HCT116 (cell line): Measurements from ENCODE around the gene JAM3. TPM values are rescaled to one million over a fixed set of nuclear protein-coding genes. Genes with fewer than 3 reads are reported as not detected.

Experiments used
- ATAC-seq: fragments of 200-7000 bp; cut with Tn5 transposase; 2 replicates; pipeline ENCODE4 v1.9.1; 2020; ENCODE audit warnings: mild to moderate bottlenecking, moderate library complexity
- BruUV-seq: library from RNA; stranded (reverse); fragments of 400-500 nt; replicated peaks from 2 replicates; lab custom pipeline; 2021; lab: Mats Ljungman, UMichigan
- CTCF ChIA-PET: fragments of 300-600 bp; sonication (Branson Sonifier 250); formaldehyde crosslinking; loops from one replicate; lab custom pipeline; 2021; ENCODE audit warnings: antibody characterized with exemption; lab: Charles Lee
- POLR2A ChIA-PET: fragments of 300-600, 350-600 bp; sonication (Branson Sonifier 250); formaldehyde crosslinking; loops from one replicate; lab custom pipeline; 2021; ENCODE audit warnings: antibody characterized with exemption; lab: Charles Lee
- RAD21 ChIA-PET, 2 experiments: fragments of 300-600 bp; sonication (Branson Sonifier 250); formaldehyde crosslinking; loops; one replicate each; lab custom pipeline; 2023; ENCODE audit warnings: low total read pairs in 2 of 2; ENCODE audit not compliant: uncharacterized antibody in 2 of 2, unreplicated experiment in 2 of 2, low non-redundant PET in 1 of 2; lab: Charles Lee
- DNase-seq: peaks from one replicate; pipeline ENCODE4 v3.0.0-alpha.2; 2010; ENCODE audit warnings: low read depth, low spot score
- H2AFZ ChIP-seq: fragments of 200-600 bp; shearing (Covaris generic), sonication (generic); 2 replicates; pipeline ENCODE4 v1.6.1; 2017; ENCODE audit warnings: low read depth, mixed run types, mixed read lengths, antibody characterized with exemption, low read length; ENCODE audit not compliant: poor library complexity, severe bottlenecking
- H3K27ac ChIP-seq: 2 replicates; pipeline ENCODE4 v1.5.1; 2012; ENCODE audit warnings: low read depth, low read length
- H3K27me3 ChIP-seq: fragments of 200-600 bp; sonication (generic); 2 replicates; pipeline ENCODE4 v1.6.1; 2016; ENCODE audit warnings: mixed run types, low read length, mixed read lengths; ENCODE audit not compliant: insufficient read depth
- H3K36me3 ChIP-seq, 2 experiments: fragments of 200-500 bp in 1 of 2; fragments of 200-600 bp in 1 of 2; sonication (Bioruptor generic) in 1 of 2; sonication (generic) in 1 of 2; 2 replicates each; pipeline versions ENCODE4 v1.5.1 to v1.6.1; 2014 to 2016; ENCODE audit warnings: low read length in 2 of 2, inconsistent platforms in 1 of 2, mixed read lengths in 1 of 2, mixed run types in 1 of 2; ENCODE audit not compliant: insufficient read depth in 2 of 2, control insufficient read depth in 1 of 2
- H3K4me1 ChIP-seq, 2 experiments: fragments of 200-600 bp in 1 of 2; sonication (generic) in 1 of 2; 2 replicates each; pipeline versions ENCODE4 v1.5.1 to v1.6.1; 2012 to 2017; ENCODE audit warnings: low read length in 2 of 2, inconsistent platforms in 1 of 2, mild to moderate bottlenecking in 1 of 2, mixed read lengths in 1 of 2, mixed run types in 1 of 2, moderate library complexity in 1 of 2; ENCODE audit not compliant: insufficient read depth in 2 of 2, control insufficient read depth in 1 of 2
- H3K4me2 ChIP-seq: fragments of 200-600 bp; sonication (generic); 2 replicates; pipeline ENCODE4 v1.6.1; 2017; ENCODE audit warnings: mixed run types, low read length, mixed read lengths
- H3K4me3 ChIP-seq, 2 experiments: fragments of 200-600 bp in 1 of 2; sonication (generic) in 1 of 2; replicated peaks in 1 of 2; 2 replicates each; pipeline ENCODE4 v1.5.1; 2011 to 2016; ENCODE audit warnings: low read length in 2 of 2, control low read depth in 1 of 2, low read depth in 1 of 2, mild to moderate bottlenecking in 1 of 2, mixed read lengths in 1 of 2, mixed run types in 1 of 2
- H3K79me2 ChIP-seq: fragments of 200-600 bp; sonication (generic); 2 replicates; pipeline ENCODE4 v1.6.1; 2017; ENCODE audit warnings: mild to moderate bottlenecking, mixed run types, low read length, moderate library complexity, mixed read lengths; ENCODE audit not compliant: insufficient read depth
- H3K9ac ChIP-seq: fragments of 200-600 bp; sonication (generic); 2 replicates; pipeline ENCODE4 v1.6.1; 2016; ENCODE audit warnings: low read length, mixed read lengths
- H3K9me2 ChIP-seq: fragments of 200-600 bp; sonication (generic), shearing (Covaris generic); 2 replicates; pipeline ENCODE4 v1.6.1; 2017; ENCODE audit warnings: mixed run types, mild to moderate bottlenecking, moderate library complexity; ENCODE audit not compliant: insufficient read depth
- H3K9me3 ChIP-seq, 2 experiments: fragments of 200-500 bp in 1 of 2; fragments of 200-600 bp in 1 of 2; sonication (Bioruptor generic) in 1 of 2; sonication (generic) in 1 of 2; 2 replicates each; pipeline ENCODE4 v1.6.1; 2014 to 2017; ENCODE audit warnings: low read length in 2 of 2, mixed read lengths in 2 of 2, inconsistent platforms in 1 of 2, low read depth in 1 of 2, mild to moderate bottlenecking in 1 of 2, mixed run types in 1 of 2, moderate library complexity in 1 of 2; ENCODE audit not compliant: control insufficient read depth in 1 of 2, insufficient read depth in 1 of 2
- H4K20me1 ChIP-seq: fragments of 200-600 bp; sonication (generic), shearing (Covaris generic); 2 replicates; pipeline ENCODE4 v1.6.1; 2017; ENCODE audit warnings: mixed run types, mild to moderate bottlenecking, moderate library complexity; ENCODE audit not compliant: insufficient read depth
- ATF3 ChIP-seq: IDR thresholded peaks from 2 replicates; pipeline ENCODE4 v1.6.1; 2012
- CEBPB ChIP-seq: IDR thresholded peaks from 2 replicates; pipeline ENCODE4 v1.6.1; 2012; ENCODE audit warnings: low read depth
- FOSL1 ChIP-seq: IDR thresholded peaks from 2 replicates; pipeline ENCODE4 v1.6.1; 2012; ENCODE audit warnings: low read depth
- YY1 ChIP-seq: IDR thresholded peaks from 2 replicates; pipeline ENCODE4 v1.6.1; 2011; ENCODE audit warnings: low read length, low read depth, moderate library complexity, mild to moderate bottlenecking; ENCODE audit not compliant: insufficient replicate concordance; ENCODE audit errors: extremely low read depth
- ZFX ChIP-seq: fragments of 450-650 bp; IDR thresholded peaks from 2 replicates; pipeline ENCODE4 v1.6.1; 2017
- intact Hi-C: fragments of 100-400 bp; cut with micrococcal nuclease; formaldehyde crosslinking; loops from 2 replicates; pipeline ENCODE4 v1.10.0; 2022
- total RNA-seq: library from RNA; stranded (reverse); gene quantifications from one replicate; pipeline ENCODE4 v1.2.1, GENCODE V29; 2021; ENCODE audit not compliant: unreplicated experiment
- TF ChIP-seq, protein P1 (sequence below): IDR thresholded peaks from 2 replicates; pipeline ENCODE4 v1.6.1; 2012

The JAM3 gene
- total RNA-seq, 1 experiment from 2014 or later = 0.25 TPM

DNA sequence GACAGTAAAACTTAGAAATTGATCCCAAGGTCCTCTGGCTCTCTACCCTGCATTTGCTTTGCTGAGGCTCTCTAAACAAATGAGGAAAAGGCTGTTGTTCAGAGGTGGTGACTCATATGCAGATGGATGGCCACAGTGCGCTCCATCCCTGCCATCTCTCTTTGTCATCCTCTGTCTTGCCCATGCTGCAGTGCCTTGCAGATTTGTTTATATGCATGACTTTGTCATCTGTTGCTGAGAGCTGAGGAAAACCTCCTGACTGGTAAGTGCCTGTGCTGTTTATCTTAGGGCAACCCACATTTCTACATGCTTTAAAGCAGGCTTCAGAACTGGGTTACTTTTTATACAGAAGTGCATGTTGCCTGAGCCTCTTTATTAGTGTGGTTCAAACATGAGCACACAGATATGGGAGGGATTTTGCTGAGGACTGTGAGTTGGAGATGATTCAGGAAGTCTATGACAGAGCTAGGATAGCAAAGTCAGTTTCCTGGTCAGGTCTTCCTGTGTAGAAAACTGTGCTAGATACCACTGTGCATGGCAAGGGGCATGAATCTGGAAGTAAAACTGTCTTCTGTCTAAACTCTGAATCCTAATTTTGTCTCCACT lies 57.4 kb downstream of the JAM3 start:
- Histone ChIP-seq H4K20me1 (no peaks in the 10 kb centered on the region), H3K9me3 (peaks cover 0 to under 1% of the 10 kb centered on the region in 2 experiments; a peak in 2 of 4 replicates), H3K9ac (no peak overlapping the region), H3K36me3 (no peaks in the 10 kb centered on the region), H3K4me3 (no peak overlapping the region), H3K4me2 (no peak overlapping the region), H3K79me2 (no peaks in the 10 kb centered on the region), H3K27me3 (peaks cover 43% of the 10 kb centered on the region), H2AFZ (no peak overlapping the region), H3K27ac (no peak overlapping the region), H3K4me1 (no peaks in the 10 kb centered on the region), H3K9me2 (no peaks in the 10 kb centered on the region)
- TF ChIP-seq YY1 (no peak), FOSL1 (no peak)
- RAD21 ChIA-PET = no interaction called here
- DNase-seq = no peak
- no peak for ATAC-seq
- intact Hi-C loops = no loop called here
- POLR2A ChIA-PET = no interaction called here
- BruUV-seq = no TSS peak
- CTCF ChIA-PET = interaction anchor here (1.7 kb wide), 1 partner anchor 76 kb away, joined by 4 read pairs; no protein-coding TSS in a partner anchor

DNA sequence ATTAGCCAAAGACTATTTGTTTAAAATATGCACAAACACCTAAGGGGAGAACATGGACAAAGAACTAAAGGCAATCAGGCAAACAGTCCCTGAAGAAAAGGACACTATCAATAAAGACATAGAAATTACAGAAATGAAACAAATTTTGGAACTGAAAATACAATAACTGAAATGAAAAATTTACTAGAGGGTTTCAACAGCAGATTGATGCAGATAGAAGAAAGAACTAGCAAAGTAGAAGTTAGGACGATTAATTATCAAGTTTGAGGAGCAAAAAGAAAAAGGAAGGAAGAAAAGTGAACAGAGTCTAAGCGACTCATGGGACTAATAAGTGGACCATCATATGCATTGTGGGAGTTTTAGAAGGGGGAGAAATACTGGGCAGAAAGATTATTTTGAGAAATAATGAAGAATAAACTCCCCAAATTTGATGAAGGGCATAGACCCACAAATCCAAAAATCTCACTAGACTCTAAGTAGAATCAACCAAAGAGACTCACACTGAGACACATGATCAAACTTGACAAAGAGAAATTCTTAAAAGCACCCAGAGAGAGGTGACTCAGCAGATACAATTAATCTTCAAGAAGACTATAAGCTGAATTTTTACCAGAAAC lies 62.9 kb downstream of the JAM3 start:
- ChIA-PET RAD21 (no interaction called here), POLR2A (no interaction called here), CTCF (no interaction called here)
- H4K20me1 ChIP-seq = no peaks in the 10 kb centered on the region
- H3K4me3 ChIP-seq = no peak overlapping the region
- no peak overlapping the region for H3K4me2 ChIP-seq
- H3K36me3 ChIP-seq = no peaks in the 10 kb centered on the region
- no peak overlapping the region for H3K9ac ChIP-seq
- intact Hi-C loops = no loop called here
- no peaks in the 10 kb centered on the region for H3K9me2 ChIP-seq
- no peak for DNase-seq
- peaks cover 15% of the 10 kb centered on the region for H3K27me3 ChIP-seq
- ATAC-seq = no peak
- H3K79me2 ChIP-seq = no peaks in the 10 kb centered on the region
- H3K9me3 ChIP-seq = peaks cover 0 to 8% of the 10 kb centered on the region in 2 experiments; a peak in 2 of 4 replicates
- H2AFZ ChIP-seq = no peak overlapping the region
- no peak for TF ChIP-seq ZFX
- TF ChIP-seq CEBPB = no peak
- no peak for TF ChIP-seq YY1
- TF ChIP-seq, protein P1, sequence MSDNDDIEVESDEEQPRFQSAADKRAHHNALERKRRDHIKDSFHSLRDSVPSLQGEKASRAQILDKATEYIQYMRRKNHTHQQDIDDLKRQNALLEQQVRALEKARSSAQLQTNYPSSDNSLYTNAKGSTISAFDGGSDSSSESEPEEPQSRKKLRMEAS = no peak
- no peak for TF ChIP-seq ATF3
- H3K4me1 ChIP-seq = no peaks in the 10 kb centered on the region
- no TSS peak for BruUV-seq
- no peak overlapping the region for H3K27ac ChIP-seq
